Right lobe of liver (tissue), 6 donors: ENCODE data around the gene CLSTN2. TPM values are rescaled to one million over a fixed set of nuclear protein-coding genes. Genes with fewer than 3 reads are reported as not detected.

ENCODE experiments used
- ATAC-seq, 4 donors: fragments of 200-7000 bp; cut with Tn5 transposase; one replicate each; pipeline ENCODE4 v1.9.1; 2020; ENCODE audit warnings: mild to moderate bottlenecking in 4 of 4, moderate library complexity in 4 of 4
- DNase-seq, 3 donors: peaks; one replicate each; pipeline ENCODE4 v3.0.0-alpha.2; 2020
- H3K27ac ChIP-seq, 3 donors: fragments of 200-600 bp; one replicate each; pipeline ENCODE4 v1.8.0; 2022
- H3K27me3 ChIP-seq, 2 donors: fragments of 200-600 bp; one replicate each; pipeline ENCODE4 v1.8.0; 2022
- H3K36me3 ChIP-seq, 4 donors: fragments of 200-600 bp; sonication (generic) in 1 of 4; one replicate each; pipeline versions ENCODE4 v1.5.1 to v1.8.0; 2017 to 2022; ENCODE audit warnings: control low read depth in 1 of 4
- H3K4me1 ChIP-seq, 4 donors: fragments of 200-600 bp; sonication (generic) in 1 of 4; one replicate each; pipeline versions ENCODE4 v1.5.1 to v1.8.0; 2017 to 2022; ENCODE audit warnings: control low read depth in 1 of 4
- H3K4me3 ChIP-seq, 3 donors: fragments of 200-600 bp; one replicate each; pipeline ENCODE4 v1.8.0; 2022
- H3K9me3 ChIP-seq, 4 donors: fragments of 200-600 bp; sonication (generic) in 1 of 4; one replicate each; pipeline versions ENCODE4 v1.5.1 to v1.8.0; 2017 to 2022; ENCODE audit warnings: control low read depth in 1 of 4
- POLR2A ChIP-seq: fragments of 450-650 bp; IDR thresholded peaks from one replicate; pipeline ENCODE4 v1.6.1; 2017; ENCODE audit warnings: antibody characterized with exemption, mild to moderate bottlenecking
- WGBS: methylation state at CpG from one replicate; pipeline ENCODE4 v1.1.6; 2018; ENCODE audit warnings: low coverage, low lambda C conversion rate; ENCODE audit not compliant: insufficient coverage; ENCODE audit errors: missing lambda C conversion rate; 5-methylcytosine and 5-hydroxymethylcytosine counted together
- intact Hi-C, 2 donors: fragments of 100-400 bp; cut with DNase I; formaldehyde crosslinking; loops; one replicate each; pipeline versions ENCODE4 v1.11.2 to v1.14.1; 2022
- total RNA-seq, 6 experiments: library from RNA; depleted of rRNA in 2 of 6; stranded (reverse); fragments of >200 nt in 2 of 6; fragmentation: NEBNext Ultra II Directional in 3 of 6; extraction: Animal tissue kit (Norgen Biotek cat#: 25700) in 3 of 6; gene quantifications; one replicate each; pipeline versions ENCODE4 v1.1.0 to v1.2.4, GENCODE V29; 2016 to 2023
- TF ChIP-seq, protein P1 (sequence below), 4 donors: fragments of 200-600 bp in 3 of 4; fragments of 450-650 bp in 1 of 4; IDR thresholded peaks; one replicate each; pipeline versions ENCODE4 v1.5.1 to v1.8.0; 2016 to 2022; ENCODE audit warnings: antibody characterized with exemption in 4 of 4, mild to moderate bottlenecking in 2 of 4
- donor health status: DM: no; HTN: yes; CAD: no.
- donor health status: DM: no; HTN: no; CAD: no.
- donor health status: DM: no; HTN: no; CAD: no.
- donor health status: DM: no; HTN: yes; CAD: no.
- donor health status: DM: no; HTN: yes; CAD: no.

Gene CLSTN2
- total RNA-seq, 6 experiments from 2014 or later = 1.0 to 3.3 (median 2.0) TPM

- 43% methylated on average over 2 of the region's 2 CpGs for WGBS
- Histone ChIP-seq H3K27ac (no peak overlapping the region), H3K9me3 (no peaks in the 10 kb centered on the region), H3K27me3 (no peaks in the 10 kb centered on the region), H3K4me1 (no peaks in the 10 kb centered on the region), H3K36me3 (no peaks in the 10 kb centered on the region), H3K4me3 (no peak overlapping the region)
- TF ChIP-seq, protein P1, sequence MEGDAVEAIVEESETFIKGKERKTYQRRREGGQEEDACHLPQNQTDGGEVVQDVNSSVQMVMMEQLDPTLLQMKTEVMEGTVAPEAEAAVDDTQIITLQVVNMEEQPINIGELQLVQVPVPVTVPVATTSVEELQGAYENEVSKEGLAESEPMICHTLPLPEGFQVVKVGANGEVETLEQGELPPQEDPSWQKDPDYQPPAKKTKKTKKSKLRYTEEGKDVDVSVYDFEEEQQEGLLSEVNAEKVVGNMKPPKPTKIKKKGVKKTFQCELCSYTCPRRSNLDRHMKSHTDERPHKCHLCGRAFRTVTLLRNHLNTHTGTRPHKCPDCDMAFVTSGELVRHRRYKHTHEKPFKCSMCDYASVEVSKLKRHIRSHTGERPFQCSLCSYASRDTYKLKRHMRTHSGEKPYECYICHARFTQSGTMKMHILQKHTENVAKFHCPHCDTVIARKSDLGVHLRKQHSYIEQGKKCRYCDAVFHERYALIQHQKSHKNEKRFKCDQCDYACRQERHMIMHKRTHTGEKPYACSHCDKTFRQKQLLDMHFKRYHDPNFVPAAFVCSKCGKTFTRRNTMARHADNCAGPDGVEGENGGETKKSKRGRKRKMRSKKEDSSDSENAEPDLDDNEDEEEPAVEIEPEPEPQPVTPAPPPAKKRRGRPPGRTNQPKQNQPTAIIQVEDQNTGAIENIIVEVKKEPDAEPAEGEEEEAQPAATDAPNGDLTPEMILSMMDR (IDR thresholded peaks at IDR 0.05) = no peak
- no peak for TF ChIP-seq POLR2A
- intact Hi-C loops = no loop called here
- ATAC-seq (no peak), DNase-seq (no peak)
Observed at GRCh38 chr3:140494970-140495369, 560.0 kb downstream of the CLSTN2 start.

DNA sequence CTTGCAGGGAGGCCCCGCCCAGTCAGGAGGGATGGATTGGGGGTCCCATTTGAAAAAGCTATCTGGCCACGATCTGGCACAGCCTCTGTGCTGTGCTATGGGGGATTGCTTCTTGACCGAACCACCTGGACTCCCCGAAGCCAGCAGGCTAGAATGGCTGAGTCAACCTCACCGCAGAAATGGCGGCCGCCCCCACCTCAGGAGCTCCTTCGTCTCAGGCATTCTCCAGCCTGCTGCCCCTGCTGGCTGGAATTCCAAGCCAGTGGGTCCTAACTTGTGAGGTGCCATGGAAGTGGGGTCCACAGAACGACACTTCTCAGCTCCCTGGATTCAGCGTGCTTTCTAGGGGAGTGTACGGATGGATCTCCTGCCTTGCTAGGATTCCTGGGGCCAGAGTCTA, 562.3 kb downstream of the CLSTN2 start:
- ATAC-seq (no peak), DNase-seq (no peak)
- intact Hi-C loops = no loop called here
- H3K4me1 ChIP-seq = no peaks in the 10 kb centered on the region
- TF ChIP-seq POLR2A = no peak
- TF ChIP-seq, protein P1 (IDR thresholded peaks at IDR 0.05) = no peak
- H3K27ac ChIP-seq = no peak overlapping the region
- no peaks in the 10 kb centered on the region for H3K9me3 ChIP-seq
- H3K4me3 ChIP-seq = no peak overlapping the region
- 100% methylated on average over 1 of the region's 11 CpGs for WGBS
- no peaks in the 10 kb centered on the region for H3K36me3 ChIP-seq
- H3K27me3 ChIP-seq = no peaks in the 10 kb centered on the region

- WGBS = 48% methylated on average over 1 of the region's 1 CpG
- TF ChIP-seq, protein P1 (IDR thresholded peaks at IDR 0.05) = peak in 3 of 4 donors; percentile 32 to 51 (median 37)
- no peak for TF ChIP-seq POLR2A
- peak in 1 of 4 donors; percentile 44 for ATAC-seq
- Histone ChIP-seq H3K4me1 (no peaks in the 10 kb centered on the region), H3K27me3 (no peaks in the 10 kb centered on the region), H3K9me3 (no peaks in the 10 kb centered on the region), H3K4me3 (no peak overlapping the region), H3K36me3 (no peaks in the 10 kb centered on the region), H3K27ac (no peak overlapping the region)
- intact Hi-C loops = no loop called here
- no peak for DNase-seq
Observed at GRCh38 chr3:140499114-140499757, 564.3 kb downstream of the CLSTN2 start.

DNA sequence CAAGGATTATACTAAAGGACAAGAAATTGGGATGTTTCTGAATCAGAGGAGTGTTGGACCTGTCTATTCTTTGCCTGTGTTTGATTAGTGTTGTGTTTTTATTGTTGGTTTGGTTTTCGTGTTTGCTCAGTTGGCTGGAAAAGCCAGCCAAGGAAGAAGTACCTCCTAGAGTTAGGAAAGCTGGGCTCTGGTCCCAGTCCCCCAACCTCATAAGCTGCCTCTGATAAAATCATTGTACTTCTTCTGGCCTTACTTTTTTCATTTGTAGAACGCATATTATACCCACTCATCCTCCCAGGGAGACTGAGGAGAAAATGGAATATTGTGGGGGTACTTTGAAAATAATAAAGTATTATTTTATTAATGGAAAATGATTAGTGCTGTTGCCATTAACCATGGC, 565.5 kb downstream of the CLSTN2 start:
- DNase-seq = no peak
- H3K4me1 ChIP-seq = no peaks in the 10 kb centered on the region
- TF ChIP-seq, protein P1 (IDR thresholded peaks at IDR 0.05) = no peak
- H3K36me3 ChIP-seq = no peaks in the 10 kb centered on the region
- 55% methylated on average over 2 of the region's 2 CpGs for WGBS
- no peak overlapping the region for H3K27ac ChIP-seq
- ATAC-seq = no peak
- no peak overlapping the region for H3K4me3 ChIP-seq
- no peaks in the 10 kb centered on the region for H3K27me3 ChIP-seq
- intact Hi-C loops = no loop called here
- H3K9me3 ChIP-seq = no peaks in the 10 kb centered on the region
